Measurements from ENCODE around the gene SIGMAR1.

SIGMAR1 gene

GRCh38 chr9:34627716-34628655 lies 9.6 kb downstream of the SIGMAR1 start:
- TF ChIP-seq, protein P1, sequence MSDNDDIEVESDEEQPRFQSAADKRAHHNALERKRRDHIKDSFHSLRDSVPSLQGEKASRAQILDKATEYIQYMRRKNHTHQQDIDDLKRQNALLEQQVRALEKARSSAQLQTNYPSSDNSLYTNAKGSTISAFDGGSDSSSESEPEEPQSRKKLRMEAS (IDR thresholded peaks at IDR 0.05; ENCODE audit: low read depth, low read length) = no peak
- TF ChIP-seq POLR2A (IDR thresholded peaks at IDR 0.05; ENCODE audit: extremely low read depth, insufficient read length) (no peak), MYC (IDR thresholded peaks at IDR 0.05; ENCODE audit: low read depth, low read length) (no peak)
- TF ChIP-seq, protein P2, sequence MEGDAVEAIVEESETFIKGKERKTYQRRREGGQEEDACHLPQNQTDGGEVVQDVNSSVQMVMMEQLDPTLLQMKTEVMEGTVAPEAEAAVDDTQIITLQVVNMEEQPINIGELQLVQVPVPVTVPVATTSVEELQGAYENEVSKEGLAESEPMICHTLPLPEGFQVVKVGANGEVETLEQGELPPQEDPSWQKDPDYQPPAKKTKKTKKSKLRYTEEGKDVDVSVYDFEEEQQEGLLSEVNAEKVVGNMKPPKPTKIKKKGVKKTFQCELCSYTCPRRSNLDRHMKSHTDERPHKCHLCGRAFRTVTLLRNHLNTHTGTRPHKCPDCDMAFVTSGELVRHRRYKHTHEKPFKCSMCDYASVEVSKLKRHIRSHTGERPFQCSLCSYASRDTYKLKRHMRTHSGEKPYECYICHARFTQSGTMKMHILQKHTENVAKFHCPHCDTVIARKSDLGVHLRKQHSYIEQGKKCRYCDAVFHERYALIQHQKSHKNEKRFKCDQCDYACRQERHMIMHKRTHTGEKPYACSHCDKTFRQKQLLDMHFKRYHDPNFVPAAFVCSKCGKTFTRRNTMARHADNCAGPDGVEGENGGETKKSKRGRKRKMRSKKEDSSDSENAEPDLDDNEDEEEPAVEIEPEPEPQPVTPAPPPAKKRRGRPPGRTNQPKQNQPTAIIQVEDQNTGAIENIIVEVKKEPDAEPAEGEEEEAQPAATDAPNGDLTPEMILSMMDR (IDR thresholded peaks at IDR 0.05; ENCODE audit: low read depth, low read length) = no peak
- DNase-seq (ENCODE audit: low read depth) = no peak
- no peak overlapping the region for H3K4me3 ChIP-seq (ENCODE audit: low read depth, low read length)

- no peak overlapping the region for H3K4me3 ChIP-seq (ENCODE audit: low read depth, low read length)
- no peak for DNase-seq (ENCODE audit: low read depth)
- TF ChIP-seq MYC (IDR thresholded peaks at IDR 0.05; ENCODE audit: low read depth, low read length) (no peak), POLR2A (IDR thresholded peaks at IDR 0.05; ENCODE audit: extremely low read depth, insufficient read length) (no peak)
- TF ChIP-seq, protein P1 (IDR thresholded peaks at IDR 0.05; ENCODE audit: low read depth, low read length) = no peak
- TF ChIP-seq, protein P2 (IDR thresholded peaks at IDR 0.05; ENCODE audit: low read depth, low read length) = no peak
These were observed 12.5 kb downstream of the SIGMAR1 start for GRCh38 chr9:34625186-34625486.

DNA sequence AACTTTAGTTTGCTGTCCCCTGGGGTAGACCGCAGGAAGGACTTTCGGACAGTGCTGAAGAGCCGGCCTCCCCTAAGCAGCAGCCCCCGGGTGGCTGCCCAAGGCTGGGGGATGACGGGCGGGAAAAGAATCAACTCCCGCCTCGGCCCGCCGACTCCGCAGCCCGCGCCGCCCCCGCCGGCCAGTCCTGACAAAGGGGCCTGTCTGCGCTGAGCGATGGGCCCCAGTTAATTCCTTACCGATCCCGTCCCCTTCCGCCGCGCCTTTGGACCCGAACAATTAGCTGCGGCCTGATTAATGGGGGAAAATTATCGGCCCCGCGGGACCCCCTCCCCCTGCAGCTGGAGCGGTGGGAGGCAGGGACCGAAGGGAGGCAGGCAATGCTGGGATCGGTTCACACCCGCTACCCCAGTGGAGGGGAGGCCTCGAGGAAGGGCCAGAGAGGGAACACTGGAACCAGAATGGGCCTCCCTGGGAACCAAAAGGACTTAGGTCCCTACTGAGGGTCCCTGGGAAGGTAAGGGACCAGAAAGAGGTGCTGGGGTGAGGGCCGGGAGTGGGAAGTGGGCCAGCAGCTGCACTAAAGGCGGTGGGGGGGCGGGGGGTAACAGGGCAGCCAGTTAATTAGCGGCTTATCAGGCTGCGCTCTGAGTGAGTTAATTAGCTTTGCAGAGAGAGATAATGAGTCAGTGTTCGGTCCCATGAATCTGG lies 13.0 kb downstream of the SIGMAR1 start:
- TF ChIP-seq, protein P2 (IDR thresholded peaks at IDR 0.05; ENCODE audit: low read depth, low read length) = no peak
- TF ChIP-seq MYC (IDR thresholded peaks at IDR 0.05; ENCODE audit: low read depth, low read length) (no peak), POLR2A (IDR thresholded peaks at IDR 0.05; ENCODE audit: extremely low read depth, insufficient read length) (no peak)
- TF ChIP-seq, protein P1 (IDR thresholded peaks at IDR 0.05; ENCODE audit: low read depth, low read length) = no peak
- no peak for DNase-seq (ENCODE audit: low read depth)

DNA sequence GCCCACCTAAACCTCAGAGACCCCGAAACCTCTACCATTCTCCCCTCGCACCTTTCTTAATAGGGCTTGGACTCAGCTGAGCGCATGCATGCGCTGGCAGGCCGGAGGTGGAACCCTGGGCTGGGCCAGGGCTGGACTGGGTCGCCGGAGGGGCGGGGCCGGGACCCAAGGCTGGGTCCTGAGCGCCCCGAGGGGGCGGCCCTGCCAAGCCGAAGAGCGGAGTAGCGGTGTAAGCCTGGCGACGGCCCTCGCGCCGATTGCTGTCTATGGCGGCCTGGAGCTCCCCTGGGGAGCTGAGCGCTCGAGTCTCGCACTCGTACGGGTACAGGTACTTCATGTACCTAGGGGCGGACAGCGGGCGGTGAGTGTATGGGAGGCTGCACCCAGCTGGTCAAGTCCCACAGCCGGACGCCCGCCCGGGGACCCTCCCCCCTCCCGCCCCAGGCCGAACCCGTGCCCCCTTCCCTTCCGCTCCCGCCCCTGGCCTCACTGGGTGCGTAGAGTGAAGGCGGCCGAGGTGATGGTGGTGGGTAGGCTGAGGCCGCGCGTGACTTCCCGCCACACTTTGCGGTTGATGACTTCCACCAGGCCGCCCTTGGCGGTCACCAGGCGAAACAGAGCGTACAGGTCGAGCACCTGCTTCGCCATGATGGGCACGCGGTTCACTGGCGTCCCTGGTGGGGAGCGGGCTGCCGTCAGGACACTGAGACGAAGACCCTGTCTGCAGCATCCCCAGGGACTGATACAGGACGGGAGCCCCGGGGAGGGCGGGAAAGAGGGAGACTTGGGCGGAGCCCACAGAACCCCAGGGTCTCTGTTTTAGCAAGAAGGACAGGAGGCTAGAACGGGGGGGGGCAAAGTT lies 14.0 kb downstream of the SIGMAR1 start:
- TF ChIP-seq, protein P2 (IDR thresholded peaks at IDR 0.05; ENCODE audit: low read depth, low read length) = no peak
- TF ChIP-seq, protein P1 (IDR thresholded peaks at IDR 0.05; ENCODE audit: low read depth, low read length) = no peak
- TF ChIP-seq POLR2A (IDR thresholded peaks at IDR 0.05; ENCODE audit: extremely low read depth, insufficient read length) (no peak), MYC (IDR thresholded peaks at IDR 0.05; ENCODE audit: low read depth, low read length) (no peak)
- DNase-seq (ENCODE audit: low read depth) = no peak
- no peak overlapping the region for H3K4me3 ChIP-seq (ENCODE audit: low read depth, low read length)

More for the DNA sequence above, 13.0 kb downstream of the SIGMAR1 start:
- H3K4me3 ChIP-seq (ENCODE audit: low read depth, low read length) = no peak overlapping the region
